Esophagus muscularis mucosa (tissue), 4 donors: ENCODE measurements around the gene RET. TPM values are rescaled to one million over a fixed set of nuclear protein-coding genes. Genes with fewer than 3 reads are reported as not detected.

Experiments used
- DNase-seq: peaks from one replicate; pipeline ENCODE4 v3.0.0-alpha.2; 2017; ENCODE audit errors: extremely low spot score
- H3K27ac ChIP-seq, 4 donors: fragments of 200-600 bp; sonication (generic); replicated peaks in 1 of 4; 1 replicate in 3 of 4; 2 replicates in 1 of 4; pipeline ENCODE4 v1.5.1; 2016 to 2019; ENCODE audit warnings: mild to moderate bottlenecking in 1 of 4
- H3K27me3 ChIP-seq, 4 donors: fragments of 200-600 bp; sonication (generic); one replicate each; pipeline versions ENCODE4 v1.5.1 to v1.6.0; 2016 to 2019
- H3K36me3 ChIP-seq, 4 donors: fragments of 200-600 bp; sonication (generic); one replicate each; pipeline ENCODE4 v1.5.1; 2016 to 2019
- H3K4me1 ChIP-seq, 4 donors: fragments of 200-600 bp; sonication (generic); one replicate each; pipeline ENCODE4 v1.5.1; 2016 to 2019
- H3K4me3 ChIP-seq, 4 donors: fragments of 200-600 bp; sonication (generic); 1 replicate in 2 of 4; 2 replicates in 2 of 4; pipeline ENCODE4 v1.5.1; 2016 to 2019; ENCODE audit warnings: mild to moderate bottlenecking in 4 of 4, moderate library complexity in 1 of 4
- H3K9me3 ChIP-seq, 4 donors: fragments of 200-600 bp; sonication (generic); 1 replicate in 3 of 4; 2 replicates in 1 of 4; pipeline ENCODE4 v1.5.1; 2016 to 2019
- CTCF ChIP-seq, 3 experiments: fragments of 200-600 bp in 2 of 3; fragments of 450-650 bp in 1 of 3; sonication (generic) in 2 of 3; IDR thresholded peaks; one replicate each; pipeline ENCODE4 v1.5.1; 2017 to 2019; ENCODE audit warnings: antibody characterized with exemption in 3 of 3, mild to moderate bottlenecking in 2 of 3, moderate library complexity in 1 of 3
- EP300 ChIP-seq: sonication (generic); formaldehyde crosslinking; IDR thresholded peaks from one replicate; pipeline ENCODE4 v1.6.1; 2017; ENCODE audit warnings: antibody characterized with exemption
- POLR2A ChIP-seq: fragments of 450-650 bp; IDR thresholded peaks from one replicate; pipeline ENCODE4 v1.6.1; 2017; ENCODE audit warnings: antibody characterized with exemption, moderate library complexity, mild to moderate bottlenecking, low read depth
- POLR2AphosphoS5 ChIP-seq, 2 donors: sonication (generic); formaldehyde crosslinking; IDR thresholded peaks; one replicate each; pipeline ENCODE4 v1.6.1; 2017; ENCODE audit warnings: antibody characterized with exemption in 2 of 2
- WGBS: methylation state at CpG from one replicate; pipeline ENCODE4 v1.1.5; 2018; 5-methylcytosine and 5-hydroxymethylcytosine counted together
- intact Hi-C: fragments of 100-400 bp; cut with DNase I; formaldehyde crosslinking; loops from one replicate; pipeline ENCODE4 v1.15.1; 2023
- total RNA-seq, 4 donors: library from RNA; depleted of rRNA; stranded (reverse); fragments of >200 nt; gene quantifications; one replicate each; pipeline versions ENCODE4 v1.1.0 to v1.2.1, GENCODE V29; 2016

The RET gene
- total RNA-seq, 4 donors from 2014 or later: 1.7 to 4.0 (median 3.0) TPM

GRCh38 chr10:43050011-43050410, 26.9 kb upstream of the RET start:
- peaks cover 0 to 35% (median 0%) of the 10 kb centered on the region in 4 donors for H3K27me3 ChIP-seq

GRCh38 chr10:43053825-43054224, 23.0 kb upstream of the RET start:
- H3K4me3 ChIP-seq: no peak overlapping the region
- 80% methylated on average over 8 of the region's 8 CpGs for WGBS
- intact Hi-C loops: no loop called here
- peaks cover 0 to 50% (median 0%) of the 10 kb centered on the region in 4 donors for H3K27me3 ChIP-seq
- H3K9me3 ChIP-seq: no peaks in the 10 kb centered on the region
- no peaks in the 10 kb centered on the region for H3K36me3 ChIP-seq
- no peak for DNase-seq
- H3K27ac ChIP-seq: no peak overlapping the region
- no peaks in the 10 kb centered on the region for H3K4me1 ChIP-seq
- TF ChIP-seq CTCF (IDR thresholded peaks at IDR 0.05) (no peak), EP300 (no peak), POLR2AphosphoS5 (IDR thresholded peaks at IDR 0.05) (no peak), POLR2A (no peak)

More at GRCh38 chr10:43050011-43050410, 26.9 kb upstream of the RET start:
- no peaks in the 10 kb centered on the region for H3K36me3 ChIP-seq
- H3K4me3 ChIP-seq: no peak overlapping the region
- no peaks in the 10 kb centered on the region for H3K4me1 ChIP-seq
- no peak overlapping the region for H3K27ac ChIP-seq
- no peak for TF ChIP-seq POLR2A
- no peak for TF ChIP-seq EP300
- no peak for TF ChIP-seq CTCF (IDR thresholded peaks at IDR 0.05)
- TF ChIP-seq POLR2AphosphoS5 (IDR thresholded peaks at IDR 0.05): no peak
- intact Hi-C loops: no loop called here
- no peak for DNase-seq
- H3K9me3 ChIP-seq: no peaks in the 10 kb centered on the region

GRCh38 chr10:43054593-43054992, 22.3 kb upstream of the RET start:
- Histone ChIP-seq H3K4me3 (no peak overlapping the region), H3K27ac (no peak overlapping the region), H3K9me3 (no peaks in the 10 kb centered on the region), H3K4me1 (no peaks in the 10 kb centered on the region), H3K27me3 (peaks cover 0 to 50% (median 0%) of the 10 kb centered on the region in 4 donors), H3K36me3 (no peaks in the 10 kb centered on the region)
- 90% methylated on average over 3 of the region's 3 CpGs for WGBS
- DNase-seq: no peak
- intact Hi-C loops: no loop called here
- TF ChIP-seq POLR2AphosphoS5 (IDR thresholded peaks at IDR 0.05) (no peak), CTCF (IDR thresholded peaks at IDR 0.05) (no peak)

- DNase-seq: no peak
- Histone ChIP-seq H3K36me3 (no peaks in the 10 kb centered on the region), H3K27me3 (peaks cover 0 to 45% (median 0%) of the 10 kb centered on the region in 4 donors), H3K27ac (no peak overlapping the region), H3K9me3 (no peaks in the 10 kb centered on the region), H3K4me3 (no peak overlapping the region), H3K4me1 (no peaks in the 10 kb centered on the region)
- WGBS: 80% methylated on average over 3 of the region's 3 CpGs
- TF ChIP-seq EP300 (no peak), POLR2AphosphoS5 (IDR thresholded peaks at IDR 0.05) (no peak), POLR2A (no peak), CTCF (IDR thresholded peaks at IDR 0.05) (no peak)
- intact Hi-C loops: no loop called here
These were observed 21.7 kb upstream of the RET start for GRCh38 chr10:43055217-43055616.

GRCh38 chr10:43055991-43056567, 20.8 kb upstream of the RET start:
- Histone ChIP-seq H3K36me3 (no peaks in the 10 kb centered on the region), H3K4me1 (no peaks in the 10 kb centered on the region), H3K27me3 (peaks cover 0 to 45% (median 0%) of the 10 kb centered on the region in 4 donors), H3K9me3 (no peaks in the 10 kb centered on the region), H3K27ac (no peak overlapping the region), H3K4me3 (no peak overlapping the region)
- no peak for DNase-seq
- intact Hi-C loops: no loop called here
- 100% methylated on average over 1 of the region's 2 CpGs for WGBS
- TF ChIP-seq POLR2AphosphoS5 (IDR thresholded peaks at IDR 0.05): no peak
